ENCODE data around the gene RASGEF1C.

RASGEF1C gene

DNA sequence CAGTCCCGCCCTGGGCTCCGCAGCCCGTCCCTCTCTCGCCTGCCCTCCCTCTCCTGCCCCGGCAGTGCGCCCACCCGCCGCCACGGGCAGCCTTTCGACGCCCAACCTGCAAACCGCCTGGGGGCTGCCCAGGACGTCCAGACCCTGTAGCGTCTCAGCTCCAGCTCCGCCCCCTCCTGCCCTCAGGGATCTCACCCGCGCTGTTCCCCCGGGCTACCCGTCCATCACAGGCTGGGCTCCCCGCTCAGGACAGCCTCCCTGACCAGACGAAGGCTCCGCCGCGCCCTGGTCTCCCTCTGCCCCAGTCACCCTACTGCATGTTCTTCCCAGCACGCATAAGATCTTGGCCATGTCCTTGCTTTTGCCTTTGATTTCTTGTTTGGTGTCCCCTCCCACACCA, 1.4 kb downstream of the RASGEF1C start:
- ChIA-PET POLR2A (no interaction called here), CTCF (no interaction called here)
- DNase-seq (ENCODE audit: extremely low spot score) = no peak
- TF ChIP-seq ELF4 (IDR thresholded peaks at IDR 0.05) = no peak
- TF ChIP-seq, protein P1, sequence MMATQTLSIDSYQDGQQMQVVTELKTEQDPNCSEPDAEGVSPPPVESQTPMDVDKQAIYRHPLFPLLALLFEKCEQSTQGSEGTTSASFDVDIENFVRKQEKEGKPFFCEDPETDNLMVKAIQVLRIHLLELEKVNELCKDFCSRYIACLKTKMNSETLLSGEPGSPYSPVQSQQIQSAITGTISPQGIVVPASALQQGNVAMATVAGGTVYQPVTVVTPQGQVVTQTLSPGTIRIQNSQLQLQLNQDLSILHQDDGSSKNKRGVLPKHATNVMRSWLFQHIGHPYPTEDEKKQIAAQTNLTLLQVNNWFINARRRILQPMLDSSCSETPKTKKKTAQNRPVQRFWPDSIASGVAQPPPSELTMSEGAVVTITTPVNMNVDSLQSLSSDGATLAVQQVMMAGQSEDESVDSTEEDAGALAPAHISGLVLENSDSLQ (IDR thresholded peaks at IDR 0.05) = no peak
- no peak for TF ChIP-seq ARNT (IDR thresholded peaks at IDR 0.05)
- TF ChIP-seq HDGF (IDR thresholded peaks at IDR 0.05; ENCODE audit: borderline replicate concordance) = no peak
- no peak for TF ChIP-seq BHLHE40 (IDR thresholded peaks at IDR 0.05; ENCODE audit: borderline replicate concordance)
- TF ChIP-seq FOXK2 (IDR thresholded peaks at IDR 0.05) = no peak
- no peak for TF ChIP-seq LEF1 (IDR thresholded peaks at IDR 0.05; ENCODE audit: borderline replicate concordance)
- no peak for TF ChIP-seq FOXA1 (IDR thresholded peaks at IDR 0.05)
- TF ChIP-seq TARDBP (IDR thresholded peaks at IDR 0.05) = no peak
- no peak for TF ChIP-seq L3MBTL2 (conservative IDR thresholded peaks at IDR 0.05)
- no peak for TF ChIP-seq SP1 (IDR thresholded peaks at IDR 0.05)
- TF ChIP-seq NFRKB (IDR thresholded peaks at IDR 0.05) = no peak
- no peak for TF ChIP-seq SUZ12 (IDR thresholded peaks at IDR 0.05)
- TF ChIP-seq FOXM1 (IDR thresholded peaks at IDR 0.05; ENCODE audit: borderline replicate concordance) = no peak
- TF ChIP-seq ZNF384 (IDR thresholded peaks at IDR 0.05) = no peak
- no peak for TF ChIP-seq CTBP1 (IDR thresholded peaks at IDR 0.05; ENCODE audit: borderline replicate concordance)

- CTCF ChIA-PET = interaction anchor here (0.8 kb wide), 1 partner anchor 54 kb away, joined by 3 read pairs; no protein-coding TSS in a partner anchor
Observed at GRCh38 chr5:180206993-180207392, 2.0 kb downstream of the RASGEF1C start.

DNA sequence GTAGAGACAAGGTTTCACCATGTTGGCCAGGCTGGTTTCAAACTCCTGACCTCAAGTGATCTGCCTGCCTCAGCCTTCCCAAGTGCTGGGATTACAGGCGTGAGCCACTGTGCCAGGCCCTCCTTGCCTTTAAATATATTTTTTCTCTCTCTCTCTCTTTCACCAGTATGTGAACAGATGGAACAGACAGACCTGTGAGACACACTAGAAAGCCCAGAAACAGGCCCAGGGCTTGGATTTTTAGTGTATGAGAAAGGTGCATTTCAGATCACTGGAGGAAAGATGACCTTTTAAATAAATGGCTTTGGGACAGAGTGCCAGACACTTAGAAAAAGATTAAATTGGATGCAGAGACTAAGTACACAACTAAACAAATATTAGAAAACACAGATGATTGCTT, 3.1 kb downstream of the RASGEF1C start:
- CTCF ChIA-PET = no interaction called here
- no peak for DNase-seq (ENCODE audit: extremely low spot score)
- TF ChIP-seq FOXA1 (IDR thresholded peaks at IDR 0.05) = no peak
- no peak for TF ChIP-seq HDGF (IDR thresholded peaks at IDR 0.05; ENCODE audit: borderline replicate concordance)
- TF ChIP-seq, protein P1 (IDR thresholded peaks at IDR 0.05) = no peak
- no peak for TF ChIP-seq LEF1 (IDR thresholded peaks at IDR 0.05; ENCODE audit: borderline replicate concordance)
- POLR2A ChIA-PET = no interaction called here

More at GRCh38 chr5:180206993-180207392, 2.0 kb downstream of the RASGEF1C start:
- POLR2A ChIA-PET = no interaction called here
- no peak for DNase-seq (ENCODE audit: extremely low spot score)
- no peak for TF ChIP-seq FOXM1 (IDR thresholded peaks at IDR 0.05; ENCODE audit: borderline replicate concordance)
- no peak for TF ChIP-seq BHLHE40 (IDR thresholded peaks at IDR 0.05; ENCODE audit: borderline replicate concordance)
- TF ChIP-seq SP1 (IDR thresholded peaks at IDR 0.05) = no peak
- no peak for TF ChIP-seq NFRKB (IDR thresholded peaks at IDR 0.05)
- no peak for TF ChIP-seq SUZ12 (IDR thresholded peaks at IDR 0.05)
- TF ChIP-seq, protein P1 (IDR thresholded peaks at IDR 0.05) = no peak
- no peak for TF ChIP-seq LEF1 (IDR thresholded peaks at IDR 0.05; ENCODE audit: borderline replicate concordance)
- no peak for TF ChIP-seq ARNT (IDR thresholded peaks at IDR 0.05)
- no peak for TF ChIP-seq FOXA1 (IDR thresholded peaks at IDR 0.05)
- TF ChIP-seq ZNF384 (IDR thresholded peaks at IDR 0.05) = no peak
- TF ChIP-seq CTBP1 (IDR thresholded peaks at IDR 0.05; ENCODE audit: borderline replicate concordance) = no peak
- TF ChIP-seq L3MBTL2 (conservative IDR thresholded peaks at IDR 0.05) = no peak
- TF ChIP-seq FOXK2 (IDR thresholded peaks at IDR 0.05) = no peak
- no peak for TF ChIP-seq TARDBP (IDR thresholded peaks at IDR 0.05)
- no peak for TF ChIP-seq ELF4 (IDR thresholded peaks at IDR 0.05)
- TF ChIP-seq HDGF (IDR thresholded peaks at IDR 0.05; ENCODE audit: borderline replicate concordance) = no peak

GRCh38 chr5:180204276-180204819, 4.7 kb downstream of the RASGEF1C start:
- POLR2A ChIA-PET = no interaction called here
- TF ChIP-seq LEF1 (IDR thresholded peaks at IDR 0.05; ENCODE audit: borderline replicate concordance) (no peak), FOXK2 (IDR thresholded peaks at IDR 0.05) (no peak), ELF4 (IDR thresholded peaks at IDR 0.05) (no peak), BHLHE40 (IDR thresholded peaks at IDR 0.05; ENCODE audit: borderline replicate concordance) (no peak), SUZ12 (IDR thresholded peaks at IDR 0.05) (no peak), FOXM1 (IDR thresholded peaks at IDR 0.05; ENCODE audit: borderline replicate concordance) (no peak), SP1 (IDR thresholded peaks at IDR 0.05) (no peak), FOXA1 (IDR thresholded peaks at IDR 0.05) (no peak), HDGF (IDR thresholded peaks at IDR 0.05; ENCODE audit: borderline replicate concordance) (no peak)
- TF ChIP-seq, protein P1 (IDR thresholded peaks at IDR 0.05) = no peak
- no peak for DNase-seq (ENCODE audit: extremely low spot score)
- CTCF ChIA-PET = no interaction called here

GRCh38 chr5:180202939-180203573, 6.0 kb downstream of the RASGEF1C start:
- POLR2A ChIA-PET = no interaction called here

More at GRCh38 chr5:180202939-180203573, 6.0 kb downstream of the RASGEF1C start:
- TF ChIP-seq FOXK2 (IDR thresholded peaks at IDR 0.05) = no peak
- no peak for TF ChIP-seq TARDBP (IDR thresholded peaks at IDR 0.05)
- TF ChIP-seq ARNT (IDR thresholded peaks at IDR 0.05) = no peak
- no peak for TF ChIP-seq FOXM1 (IDR thresholded peaks at IDR 0.05; ENCODE audit: borderline replicate concordance)
- no peak for DNase-seq (ENCODE audit: extremely low spot score)
- CTCF ChIA-PET = interaction anchor here (0.7 to 1.1 kb wide), 3 partner anchors 113 to 289 kb away, joined by 3 to 4 read pairs (median 4); no protein-coding TSS in a partner anchor
